ENCODE results near the gene HAL. TPM values are rescaled to one million over a fixed set of nuclear protein-coding genes. Genes with fewer than 3 reads are reported as not detected.

HAL gene
- total and polyA plus RNA-seq, 2 of the 13 experiments (the other 11 are each of a cell fraction or from before 2014, with no cell fraction given), result 0.89 to 37.8 TPM

DNA sequence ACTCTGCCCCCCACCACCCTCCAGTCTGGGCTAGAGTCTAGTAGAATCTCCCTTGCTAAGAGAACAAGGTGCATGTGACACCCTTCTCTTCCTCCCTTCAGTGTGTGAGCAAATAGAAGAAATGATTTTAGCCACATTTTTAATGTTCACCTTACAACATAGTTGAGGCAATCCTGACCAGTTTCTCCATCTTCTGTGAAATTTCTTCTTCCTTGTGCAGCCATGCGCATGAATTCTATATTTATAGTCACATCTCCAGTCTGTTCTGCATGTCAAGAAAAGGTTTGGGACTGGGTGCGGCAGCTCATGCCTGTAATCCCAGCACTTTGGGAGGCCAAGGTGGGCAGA lies 48.8 kb upstream of the HAL start (continued):
- TF ChIP-seq, protein P1, sequence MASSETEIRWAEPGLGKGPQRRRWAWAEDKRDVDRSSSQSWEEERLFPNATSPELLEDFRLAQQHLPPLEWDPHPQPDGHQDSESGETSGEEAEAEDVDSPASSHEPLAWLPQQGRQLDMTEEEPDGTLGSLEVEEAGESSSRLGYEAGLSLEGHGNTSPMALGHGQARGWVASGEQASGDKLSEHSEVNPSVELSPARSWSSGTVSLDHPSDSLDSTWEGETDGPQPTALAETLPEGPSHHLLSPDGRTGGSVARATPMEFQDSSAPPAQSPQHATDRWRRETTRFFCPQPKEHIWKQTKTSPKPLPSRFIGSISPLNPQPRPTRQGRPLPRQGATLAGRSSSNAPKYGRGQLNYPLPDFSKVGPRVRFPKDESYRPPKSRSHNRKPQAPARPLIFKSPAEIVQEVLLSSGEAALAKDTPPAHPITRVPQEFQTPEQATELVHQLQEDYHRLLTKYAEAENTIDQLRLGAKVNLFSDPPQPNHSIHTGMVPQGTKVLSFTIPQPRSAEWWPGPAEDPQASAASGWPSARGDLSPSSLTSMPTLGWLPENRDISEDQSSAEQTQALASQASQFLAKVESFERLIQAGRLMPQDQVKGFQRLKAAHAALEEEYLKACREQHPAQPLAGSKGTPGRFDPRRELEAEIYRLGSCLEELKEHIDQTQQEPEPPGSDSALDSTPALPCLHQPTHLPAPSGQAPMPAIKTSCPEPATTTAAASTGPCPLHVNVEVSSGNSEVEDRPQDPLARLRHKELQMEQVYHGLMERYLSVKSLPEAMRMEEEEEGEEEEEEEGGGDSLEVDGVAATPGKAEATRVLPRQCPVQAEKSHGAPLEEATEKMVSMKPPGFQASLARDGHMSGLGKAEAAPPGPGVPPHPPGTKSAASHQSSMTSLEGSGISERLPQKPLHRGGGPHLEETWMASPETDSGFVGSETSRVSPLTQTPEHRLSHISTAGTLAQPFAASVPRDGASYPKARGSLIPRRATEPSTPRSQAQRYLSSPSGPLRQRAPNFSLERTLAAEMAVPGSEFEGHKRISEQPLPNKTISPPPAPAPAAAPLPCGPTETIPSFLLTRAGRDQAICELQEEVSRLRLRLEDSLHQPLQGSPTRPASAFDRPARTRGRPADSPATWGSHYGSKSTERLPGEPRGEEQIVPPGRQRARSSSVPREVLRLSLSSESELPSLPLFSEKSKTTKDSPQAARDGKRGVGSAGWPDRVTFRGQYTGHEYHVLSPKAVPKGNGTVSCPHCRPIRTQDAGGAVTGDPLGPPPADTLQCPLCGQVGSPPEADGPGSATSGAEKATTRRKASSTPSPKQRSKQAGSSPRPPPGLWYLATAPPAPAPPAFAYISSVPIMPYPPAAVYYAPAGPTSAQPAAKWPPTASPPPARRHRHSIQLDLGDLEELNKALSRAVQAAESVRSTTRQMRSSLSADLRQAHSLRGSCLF (CRISPR knock-in tag; IDR thresholded peaks at IDR 0.05; ENCODE audit: borderline replicate concordance), result no peak
- TF ChIP-seq RBM22 (optimal IDR thresholded peaks at IDR 0.05; ENCODE audit: low read length) (no peak), ATF7 (IDR thresholded peaks at IDR 0.05) (no peak), ATF7 (CRISPR knock-in tag; IDR thresholded peaks at IDR 0.05) (no peak), TBL1XR1 (IDR thresholded peaks at IDR 0.05; ENCODE audit: borderline replicate concordance, low read length, partially characterized antibody) (no peak)
- TF ChIP-seq, protein P2, sequence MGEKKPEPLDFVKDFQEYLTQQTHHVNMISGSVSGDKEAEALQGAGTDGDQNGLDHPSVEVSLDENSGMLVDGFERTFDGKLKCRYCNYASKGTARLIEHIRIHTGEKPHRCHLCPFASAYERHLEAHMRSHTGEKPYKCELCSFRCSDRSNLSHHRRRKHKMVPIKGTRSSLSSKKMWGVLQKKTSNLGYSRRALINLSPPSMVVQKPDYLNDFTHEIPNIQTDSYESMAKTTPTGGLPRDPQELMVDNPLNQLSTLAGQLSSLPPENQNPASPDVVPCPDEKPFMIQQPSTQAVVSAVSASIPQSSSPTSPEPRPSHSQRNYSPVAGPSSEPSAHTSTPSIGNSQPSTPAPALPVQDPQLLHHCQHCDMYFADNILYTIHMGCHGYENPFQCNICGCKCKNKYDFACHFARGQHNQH (CRISPR knock-in tag; IDR thresholded peaks at IDR 0.05), result no peak
